Osteoblast (primary cell): ENCODE measurements around the gene KCND3. TPM values are rescaled to one million over a fixed set of nuclear protein-coding genes. Genes with fewer than 3 reads are reported as not detected.

Experiments
- DNase-seq: peaks from one replicate; pipeline ENCODE4 v3.0.0; 2011; ENCODE audit warnings: low spot score, mixed read lengths; ENCODE audit not compliant: insufficient read length; ENCODE audit errors: missing footprints
- H2AFZ ChIP-seq: 2 replicates; pipeline ENCODE4 v1.6.0; 2011; ENCODE audit warnings: mild to moderate bottlenecking, low read length
- H3K27ac ChIP-seq: 2 replicates; pipeline ENCODE4 v1.5.1; 2011; ENCODE audit warnings: mild to moderate bottlenecking, low read depth, low read length, moderate library complexity
- H3K27me3 ChIP-seq: 2 replicates; pipeline ENCODE4 v1.6.0; 2012; ENCODE audit warnings: mild to moderate bottlenecking, control low read depth, inconsistent platforms, low read length, moderate library complexity; ENCODE audit not compliant: insufficient read depth
- H3K36me3 ChIP-seq: 2 replicates; pipeline ENCODE4 v1.5.1; 2011; ENCODE audit warnings: mild to moderate bottlenecking, low read length, control low read depth, moderate library complexity; ENCODE audit not compliant: insufficient read depth
- H3K4me1 ChIP-seq: 2 replicates; pipeline ENCODE4 v1.5.1; 2011; ENCODE audit warnings: mild to moderate bottlenecking, low read length, control low read depth, moderate library complexity; ENCODE audit not compliant: insufficient read depth
- H3K4me2 ChIP-seq: 2 replicates; pipeline ENCODE4 v1.6.0; 2011; ENCODE audit warnings: mild to moderate bottlenecking, low read length; ENCODE audit not compliant: insufficient read depth
- H3K4me3 ChIP-seq: fragments of 200-600 bp; sonication (generic); 3 replicates; pipeline ENCODE4 v1.5.1; 2012; ENCODE audit warnings: mild to moderate bottlenecking, low read length, inconsistent platforms; ENCODE audit not compliant: insufficient read depth
- H3K79me2 ChIP-seq: 2 replicates; pipeline ENCODE4 v1.6.0; 2012; ENCODE audit warnings: mild to moderate bottlenecking, low read length, control low read depth, inconsistent platforms; ENCODE audit not compliant: insufficient read depth
- H3K9me3 ChIP-seq: 2 replicates; pipeline ENCODE4 v1.5.1; 2011; ENCODE audit warnings: low read depth, low read length, control low read depth
- H4K20me1 ChIP-seq: 2 replicates; pipeline ENCODE4 v1.6.0; 2012; ENCODE audit warnings: mild to moderate bottlenecking, low read length, control low read depth; ENCODE audit not compliant: insufficient read depth
- CTCF ChIP-seq: IDR thresholded peaks from 2 replicates; pipeline ENCODE4 v1.5.1; 2011; ENCODE audit warnings: mild to moderate bottlenecking, low read depth, low read length, moderate library complexity; ENCODE audit errors: extremely low read depth
- total RNA-seq: library from RNA; depleted of rRNA; stranded (reverse); fragments of >200 nt; gene quantifications from 2 replicates; pipeline ENCODE4 v1.2.3, GENCODE V29; 2012

Gene KCND3
- total RNA-seq, 1 donor: 3.6 TPM

DNA sequence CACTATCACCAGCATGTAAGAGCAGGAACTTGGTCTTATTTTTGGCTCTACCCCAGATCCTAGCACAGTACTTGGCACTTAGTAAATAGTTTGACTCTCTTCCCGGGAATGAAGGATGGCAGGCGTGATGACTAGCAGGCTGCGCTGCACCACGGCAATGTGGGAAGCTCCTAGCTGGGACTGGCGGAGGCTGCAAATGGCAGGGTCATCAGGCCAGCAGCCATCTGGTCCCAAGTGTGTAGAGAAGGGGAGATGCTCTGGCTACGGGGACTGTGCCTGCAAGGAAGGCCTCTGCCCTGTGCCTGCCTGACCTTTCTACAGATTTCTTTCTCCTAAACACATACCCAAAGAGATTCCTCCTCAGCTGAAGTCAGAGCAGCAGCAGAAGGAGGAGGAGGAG lies 95.0 kb downstream of the KCND3 start:
- no peak for TF ChIP-seq CTCF
- no peaks in the 10 kb centered on the region for H3K36me3 ChIP-seq
- no peak overlapping the region for H3K4me3 ChIP-seq
- H3K79me2 ChIP-seq: no peaks in the 10 kb centered on the region
- no peak overlapping the region for H2AFZ ChIP-seq
- DNase-seq: no peak
- no peak overlapping the region for H3K4me2 ChIP-seq
- no peak overlapping the region for H3K27ac ChIP-seq
- no peaks in the 10 kb centered on the region for H3K27me3 ChIP-seq
- H3K4me1 ChIP-seq: peaks cover 4% of the 10 kb centered on the region
- no peaks in the 10 kb centered on the region for H3K9me3 ChIP-seq
- H4K20me1 ChIP-seq: no peaks in the 10 kb centered on the region

GRCh38 chr1:111891566-111891965 lies 97.9 kb downstream of the KCND3 start:
- no peaks in the 10 kb centered on the region for H3K36me3 ChIP-seq
- DNase-seq: no peak
- H2AFZ ChIP-seq: no peak overlapping the region
- no peak overlapping the region for H3K4me3 ChIP-seq
- no peak overlapping the region for H3K4me2 ChIP-seq
- H3K27me3 ChIP-seq: no peaks in the 10 kb centered on the region
- H3K27ac ChIP-seq: no peak overlapping the region
- no peak for TF ChIP-seq CTCF
- peaks cover 4% of the 10 kb centered on the region for H3K4me1 ChIP-seq
- H3K79me2 ChIP-seq: no peaks in the 10 kb centered on the region
- no peaks in the 10 kb centered on the region for H4K20me1 ChIP-seq
- H3K9me3 ChIP-seq: no peaks in the 10 kb centered on the region

DNA sequence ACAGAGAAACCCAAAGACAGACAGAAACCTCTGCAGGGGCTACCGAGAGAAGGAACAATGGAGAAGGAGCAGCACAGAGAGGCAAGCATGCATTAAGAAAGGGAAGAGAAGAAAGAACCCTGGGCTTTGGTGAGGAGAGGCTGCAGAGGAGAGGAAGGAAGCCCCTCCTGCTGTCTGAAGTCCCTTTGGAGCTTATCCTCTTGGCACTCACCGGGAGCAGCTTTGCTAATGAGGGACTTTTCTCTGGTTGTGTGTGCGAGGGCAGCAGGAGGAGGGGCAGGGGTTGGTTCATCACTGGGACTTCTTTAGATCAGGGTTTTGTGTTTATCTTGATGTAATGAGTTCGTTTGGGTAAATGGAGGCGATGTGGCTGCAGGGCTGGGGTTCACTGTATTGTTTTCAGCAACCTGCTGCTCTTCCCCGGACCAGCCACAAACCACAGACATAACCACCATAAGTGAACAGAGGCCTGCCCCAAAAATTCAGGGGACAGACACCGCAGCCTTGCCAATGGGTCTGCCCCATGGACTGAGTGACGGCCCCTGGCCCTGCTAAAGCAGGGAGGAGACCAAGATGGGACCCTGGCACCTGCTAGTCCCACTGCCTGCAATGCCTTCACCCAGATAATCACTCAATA lies 100.6 kb downstream of the KCND3 start:
- no peak for DNase-seq
- Histone ChIP-seq H3K79me2 (no peaks in the 10 kb centered on the region), H3K4me2 (no peak overlapping the region), H3K4me1 (no peaks in the 10 kb centered on the region), H3K27ac (no peak overlapping the region), H3K9me3 (no peaks in the 10 kb centered on the region), H3K27me3 (no peaks in the 10 kb centered on the region), H4K20me1 (no peaks in the 10 kb centered on the region), H3K36me3 (no peaks in the 10 kb centered on the region), H2AFZ (no peak overlapping the region), H3K4me3 (no peak overlapping the region)
- no peak for TF ChIP-seq CTCF

GRCh38 chr1:111887875-111888274 lies 101.6 kb downstream of the KCND3 start:
- Histone ChIP-seq H3K4me2 (no peak overlapping the region), H2AFZ (no peak overlapping the region), H3K79me2 (no peaks in the 10 kb centered on the region), H3K4me3 (no peak overlapping the region), H3K4me1 (no peaks in the 10 kb centered on the region), H3K27ac (no peak overlapping the region), H3K27me3 (no peaks in the 10 kb centered on the region), H4K20me1 (no peaks in the 10 kb centered on the region), H3K9me3 (no peaks in the 10 kb centered on the region), H3K36me3 (no peaks in the 10 kb centered on the region)
- no peak for DNase-seq
- TF ChIP-seq CTCF: no peak
